Activated CD4-positive, alpha-beta T cell treated with anti-CD3 and anti-CD28 coated beads for 1 hour (primary cell): ENCODE data around the gene NDST4.
"Not testable (repeated sequence)": the region's sequence is repeated elsewhere in the genome, so short reads cannot be mapped to it uniquely, and the experiment has no call there.

Experiments
- DNase-seq: peaks from one replicate; pipeline ENCODE4 v3.0.0-alpha.2; 2020

Gene NDST4

GRCh38 chr4:115053313-115053712 lies 60.1 kb downstream of the NDST4 start:
- DNase-seq, result no peak

- no peak for DNase-seq
These were observed 70.9 kb downstream of the NDST4 start for GRCh38 chr4:115042496-115042895.

- no peak for DNase-seq
These were observed 83.1 kb downstream of the NDST4 start for GRCh38 chr4:115030281-115030680.

GRCh38 chr4:115028682-115029410 lies 84.6 kb downstream of the NDST4 start:
- DNase-seq, result no peak

- no peak for DNase-seq
These were observed 113.5 kb downstream of the NDST4 start for GRCh38 chr4:114999880-115000279.

- no peak for DNase-seq
These were observed 115.1 kb downstream of the NDST4 start for GRCh38 chr4:114998316-114998715.

GRCh38 chr4:114997576-114998247 lies 115.7 kb downstream of the NDST4 start:
- no peak for DNase-seq

- no peak for DNase-seq
These were observed 127.3 kb downstream of the NDST4 start for GRCh38 chr4:114986133-114986532.

GRCh38 chr4:114980932-114981708 lies 132.3 kb downstream of the NDST4 start:
- no peak for DNase-seq

GRCh38 chr4:114980399-114980798 lies 133.0 kb downstream of the NDST4 start:
- DNase-seq, result not testable (repeated sequence)

GRCh38 chr4:114976901-114977300 lies 136.5 kb downstream of the NDST4 start:
- no peak for DNase-seq

- no peak for DNase-seq
These were observed 149.4 kb downstream of the NDST4 start for GRCh38 chr4:114964026-114964425.

GRCh38 chr4:114945616-114946015 lies 167.8 kb downstream of the NDST4 start:
- DNase-seq, result no peak

- no peak for DNase-seq
These were observed 171.9 kb downstream of the NDST4 start for GRCh38 chr4:114941503-114941902.

- no peak for DNase-seq
These were observed 185.5 kb downstream of the NDST4 start for GRCh38 chr4:114927881-114928280.

GRCh38 chr4:114926583-114926982 lies 186.8 kb downstream of the NDST4 start:
- no peak for DNase-seq

- no peak for DNase-seq
These were observed 189.1 kb downstream of the NDST4 start for GRCh38 chr4:114924311-114924710.

GRCh38 chr4:114922592-114922933 lies 190.9 kb downstream of the NDST4 start:
- no peak for DNase-seq

GRCh38 chr4:114921790-114922591 lies 191.4 kb downstream of the NDST4 start:
- DNase-seq, result no peak

- no peak for DNase-seq
These were observed 192.2 kb downstream of the NDST4 start for GRCh38 chr4:114921191-114921590.

GRCh38 chr4:114911111-114911510 lies 202.3 kb downstream of the NDST4 start:
- no peak for DNase-seq

GRCh38 chr4:114907568-114907967 lies 205.9 kb downstream of the NDST4 start:
- DNase-seq, result no peak

GRCh38 chr4:114905017-114905416 lies 208.4 kb downstream of the NDST4 start:
- DNase-seq, result no peak
